Tibial artery (tissue), 4 donors: ENCODE results near the gene GAS5.
"Not testable (repeated sequence)": the region's sequence is repeated elsewhere in the genome, so short reads cannot be mapped to it uniquely, and the experiment has no call there.

Source experiments
- DNase-seq, 2 donors: peaks; one replicate each; pipeline ENCODE4 v3.0.0-alpha.2; 2019
- H3K27ac ChIP-seq, 2 donors: fragments of 200-600 bp; sonication (generic) in 1 of 2; 1 replicate in 1 of 2; 2 replicates in 1 of 2; pipeline ENCODE4 v1.5.1; 2018 to 2019; ENCODE audit warnings: mild to moderate bottlenecking in 1 of 2
- H3K27me3 ChIP-seq, 2 donors: fragments of 200-600 bp; sonication (generic) in 1 of 2; one replicate each; pipeline versions ENCODE4 v1.5.1 to v1.6.0; 2016 to 2019
- H3K36me3 ChIP-seq, 3 donors: fragments of 200-600 bp; sonication (generic) in 2 of 3; one replicate each; pipeline ENCODE4 v1.5.1; 2016 to 2019; ENCODE audit warnings: mild to moderate bottlenecking in 2 of 3
- H3K4me1 ChIP-seq, 4 donors: fragments of 200-600 bp; sonication (generic) in 2 of 4; 1 replicate in 3 of 4; 2 replicates in 1 of 4; pipeline ENCODE4 v1.5.1; 2016 to 2019
- H3K4me3 ChIP-seq, 2 donors: fragments of 200-600 bp; sonication (generic) in 1 of 2; 1 replicate in 1 of 2; 2 replicates in 1 of 2; pipeline ENCODE4 v1.5.1; 2018 to 2019; ENCODE audit warnings: mild to moderate bottlenecking in 2 of 2
- H3K9me3 ChIP-seq, 3 donors: fragments of 200-600 bp; sonication (generic) in 1 of 3; one replicate each; pipeline ENCODE4 v1.5.1; 2016 to 2019
- intact Hi-C: fragments of 100-400 bp; cut with DNase I; formaldehyde crosslinking; loops from one replicate; pipeline ENCODE4 v1.15.0; 2023; ENCODE audit warnings: low total_unique reads
- TF ChIP-seq, protein P1 (sequence below), 2 experiments: fragments of 200-600 bp in 1 of 2; fragments of 450-650 bp in 1 of 2; IDR thresholded peaks; one replicate each; pipeline ENCODE4 v1.5.1; 2017 to 2019; ENCODE audit warnings: antibody characterized with exemption in 2 of 2, mild to moderate bottlenecking in 1 of 2, moderate library complexity in 1 of 2

Gene GAS5

DNA sequence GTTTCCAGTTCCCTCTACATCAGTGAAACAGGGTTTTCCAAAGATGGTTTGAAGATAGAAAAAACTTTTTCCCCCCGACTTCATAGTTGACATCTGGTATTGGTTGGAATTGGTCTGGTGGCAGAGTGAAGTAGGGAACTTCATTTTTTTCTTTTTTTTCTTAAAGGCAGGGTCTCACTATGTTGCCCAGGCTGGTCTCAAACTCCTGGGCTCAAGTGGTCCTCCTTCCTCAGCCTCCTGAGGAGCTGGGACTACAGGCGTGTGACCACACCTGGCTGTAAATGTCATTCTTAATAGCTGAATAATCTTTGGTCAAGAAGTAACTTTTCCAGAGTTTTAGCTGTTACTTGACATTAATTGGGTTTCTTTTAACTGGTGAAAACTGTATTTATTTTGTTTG lies 22.1 kb upstream of the GAS5 start:
- no peaks in the 10 kb centered on the region for H3K9me3 ChIP-seq
- no peak overlapping the region for H3K4me3 ChIP-seq
- no peak for DNase-seq
- intact Hi-C loops, result no loop called here
- H3K4me1 ChIP-seq, result no peaks in the 10 kb centered on the region
- peaks cover 21 to 50% (median 25%) of the 10 kb centered on the region in 3 donors for H3K36me3 ChIP-seq
- no peaks in the 10 kb centered on the region for H3K27me3 ChIP-seq
- TF ChIP-seq, protein P1, sequence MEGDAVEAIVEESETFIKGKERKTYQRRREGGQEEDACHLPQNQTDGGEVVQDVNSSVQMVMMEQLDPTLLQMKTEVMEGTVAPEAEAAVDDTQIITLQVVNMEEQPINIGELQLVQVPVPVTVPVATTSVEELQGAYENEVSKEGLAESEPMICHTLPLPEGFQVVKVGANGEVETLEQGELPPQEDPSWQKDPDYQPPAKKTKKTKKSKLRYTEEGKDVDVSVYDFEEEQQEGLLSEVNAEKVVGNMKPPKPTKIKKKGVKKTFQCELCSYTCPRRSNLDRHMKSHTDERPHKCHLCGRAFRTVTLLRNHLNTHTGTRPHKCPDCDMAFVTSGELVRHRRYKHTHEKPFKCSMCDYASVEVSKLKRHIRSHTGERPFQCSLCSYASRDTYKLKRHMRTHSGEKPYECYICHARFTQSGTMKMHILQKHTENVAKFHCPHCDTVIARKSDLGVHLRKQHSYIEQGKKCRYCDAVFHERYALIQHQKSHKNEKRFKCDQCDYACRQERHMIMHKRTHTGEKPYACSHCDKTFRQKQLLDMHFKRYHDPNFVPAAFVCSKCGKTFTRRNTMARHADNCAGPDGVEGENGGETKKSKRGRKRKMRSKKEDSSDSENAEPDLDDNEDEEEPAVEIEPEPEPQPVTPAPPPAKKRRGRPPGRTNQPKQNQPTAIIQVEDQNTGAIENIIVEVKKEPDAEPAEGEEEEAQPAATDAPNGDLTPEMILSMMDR (IDR thresholded peaks at IDR 0.05), result no peak
- no peak overlapping the region for H3K27ac ChIP-seq

DNA sequence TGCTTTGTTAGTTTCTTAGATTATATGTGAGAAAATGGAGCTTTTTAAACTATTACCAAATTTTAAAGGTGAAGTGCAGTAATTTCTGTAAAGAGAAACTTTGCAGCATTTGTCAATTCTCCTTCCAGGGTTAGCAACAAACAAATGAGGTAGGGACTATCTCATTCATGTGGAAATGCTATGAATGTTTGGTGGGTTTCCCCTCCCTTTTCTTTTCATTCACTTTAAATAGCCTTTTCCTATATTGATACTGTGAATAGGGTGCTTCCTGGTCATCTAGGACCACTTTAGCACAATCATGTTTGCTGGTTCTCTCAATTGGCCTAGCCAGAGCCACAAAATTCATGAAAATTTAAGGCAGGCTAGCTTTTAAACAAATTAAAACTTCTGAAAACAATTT lies 21.0 kb upstream of the GAS5 start:
- Histone ChIP-seq H3K36me3 (peaks cover 21 to 41% (median 25%) of the 10 kb centered on the region in 3 donors), H3K27ac (no peak overlapping the region), H3K9me3 (no peaks in the 10 kb centered on the region), H3K4me1 (no peaks in the 10 kb centered on the region), H3K27me3 (no peaks in the 10 kb centered on the region), H3K4me3 (no peak overlapping the region)
- intact Hi-C loops, result no loop called here
- TF ChIP-seq, protein P1 (IDR thresholded peaks at IDR 0.05), result no peak
- no peak for DNase-seq

DNA sequence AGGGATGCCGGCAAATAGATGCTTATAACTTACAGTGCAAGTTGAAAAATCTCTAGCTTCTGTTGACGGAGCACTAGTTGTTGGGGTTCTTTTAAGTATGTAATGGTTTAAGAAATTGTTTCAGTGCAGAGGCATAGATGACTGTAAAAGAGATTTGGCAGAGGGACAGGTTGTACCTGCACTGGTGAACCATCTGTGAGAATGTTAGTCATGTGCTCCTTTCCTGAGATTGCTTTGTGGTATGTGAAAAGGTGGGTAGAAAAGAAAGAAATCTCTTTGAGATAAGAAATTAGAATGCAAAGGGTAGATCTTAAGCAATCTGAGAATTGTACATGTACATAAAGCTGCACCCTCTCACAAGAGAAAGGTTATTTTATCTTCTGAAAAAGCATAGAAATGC lies 19.8 kb upstream of the GAS5 start:
- H3K27me3 ChIP-seq, result no peaks in the 10 kb centered on the region
- H3K4me1 ChIP-seq, result no peaks in the 10 kb centered on the region
- DNase-seq, result no peak
- H3K4me3 ChIP-seq, result no peak overlapping the region
- H3K27ac ChIP-seq, result no peak overlapping the region
- H3K9me3 ChIP-seq, result no peaks in the 10 kb centered on the region
- intact Hi-C loops, result no loop called here
- TF ChIP-seq, protein P1 (IDR thresholded peaks at IDR 0.05), result no peak
- peaks cover 21 to 41% (median 25%) of the 10 kb centered on the region in 3 donors for H3K36me3 ChIP-seq

DNA sequence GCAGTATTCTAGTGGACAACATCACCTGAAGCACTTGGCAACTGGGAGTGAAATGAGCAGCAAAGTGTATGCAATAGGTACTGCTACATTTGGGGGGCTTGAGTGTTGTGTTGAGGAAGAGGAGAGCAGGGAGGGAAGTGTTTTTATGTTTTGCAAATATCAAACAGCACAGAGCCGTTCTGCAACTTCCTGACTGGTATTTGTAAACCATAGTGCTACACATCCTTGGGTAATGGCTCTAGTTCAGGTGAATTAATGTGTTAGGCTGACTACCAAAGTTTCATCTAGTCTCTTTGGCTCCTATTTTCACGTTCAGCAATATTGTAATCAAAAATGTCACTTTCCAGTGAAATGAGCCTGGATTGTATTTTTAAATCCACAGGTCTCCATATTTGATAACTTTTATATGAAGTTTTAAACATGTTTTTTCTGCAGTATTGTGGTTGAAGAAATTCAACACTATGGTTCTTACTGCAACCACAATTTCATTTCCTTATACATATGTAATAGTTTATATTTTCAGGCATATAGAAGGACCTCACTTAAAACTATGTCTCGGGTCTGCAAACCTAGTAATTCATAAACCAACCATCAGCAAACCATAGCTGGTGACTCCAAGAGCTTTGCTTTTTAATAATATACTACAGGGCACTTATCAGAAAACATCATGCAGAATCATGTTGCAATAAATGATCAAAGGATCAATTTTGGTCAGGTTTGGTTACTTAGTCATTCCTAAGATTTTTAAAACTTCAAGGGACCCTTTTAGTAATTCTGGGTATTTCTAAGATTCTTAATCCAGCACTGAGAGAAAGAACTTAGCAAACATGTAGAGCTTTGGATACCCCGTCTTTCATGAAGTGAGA lies 19.2 kb upstream of the GAS5 start:
- H3K36me3 ChIP-seq, result peaks cover 21 to 41% (median 25%) of the 10 kb centered on the region in 3 donors
- H3K27me3 ChIP-seq, result no peaks in the 10 kb centered on the region
- H3K4me3 ChIP-seq, result no peak overlapping the region
- intact Hi-C loops, result no loop called here
- no peak for DNase-seq
- no peak overlapping the region for H3K27ac ChIP-seq
- H3K4me1 ChIP-seq, result no peaks in the 10 kb centered on the region
- TF ChIP-seq, protein P1 (IDR thresholded peaks at IDR 0.05), result no peak
- H3K9me3 ChIP-seq, result no peaks in the 10 kb centered on the region

DNA sequence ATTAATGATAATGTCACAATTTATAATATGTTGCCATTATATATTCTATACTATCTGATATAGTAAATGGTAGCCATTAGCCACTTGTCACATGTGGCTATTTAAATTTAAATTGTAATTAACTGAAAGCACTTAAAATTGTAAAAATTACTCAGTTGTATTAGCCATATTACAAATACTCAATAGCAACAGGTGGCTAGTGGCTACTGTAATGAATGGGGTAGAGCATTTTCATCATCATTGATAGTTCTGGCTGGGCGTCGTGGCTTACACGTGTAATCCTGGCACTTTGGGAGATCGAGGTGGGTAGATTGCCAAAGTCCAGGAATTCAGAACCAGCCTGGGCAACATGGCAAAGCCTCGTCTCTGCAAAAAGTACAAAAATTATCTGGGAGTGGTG lies 16.9 kb upstream of the GAS5 start:
- TF ChIP-seq, protein P1 (IDR thresholded peaks at IDR 0.05), result no peak
- Histone ChIP-seq H3K27ac (no peak overlapping the region), H3K4me1 (no peaks in the 10 kb centered on the region), H3K9me3 (no peaks in the 10 kb centered on the region), H3K4me3 (no peak overlapping the region), H3K36me3 (peaks cover 24 to 43% (median 25%) of the 10 kb centered on the region in 3 donors), H3K27me3 (no peaks in the 10 kb centered on the region)
- DNase-seq, result no peak
- intact Hi-C loops, result no loop called here

DNA sequence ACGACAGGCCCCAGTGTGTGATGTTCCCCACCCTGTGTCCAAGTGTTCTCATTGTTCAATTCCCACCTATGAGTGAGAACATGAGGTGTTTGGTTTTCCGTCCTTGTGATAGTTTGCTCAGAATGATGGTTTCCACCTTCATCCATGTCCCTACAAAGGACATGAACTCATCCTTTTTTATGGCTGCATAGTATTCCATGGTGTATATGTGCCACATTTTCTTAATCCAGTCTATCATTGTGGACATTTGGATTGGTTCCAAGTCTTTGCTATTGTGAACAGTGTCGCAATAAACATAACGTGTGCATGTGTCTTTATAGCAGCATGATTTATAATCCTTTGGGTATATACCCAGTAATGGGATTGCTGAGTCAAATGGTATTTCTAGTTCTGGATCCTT lies 13.3 kb upstream of the GAS5 start:
- H3K4me1 ChIP-seq, DNase-seq, H3K27me3 ChIP-seq, intact Hi-C loops, H3K27ac ChIP-seq, H3K9me3 ChIP-seq, H3K4me3 ChIP-seq: not testable (repeated sequence)
- peaks cover 15 to 41% (median 38%) of the 10 kb centered on the region in 3 donors for H3K36me3 ChIP-seq
